GM21381 (cell line): ENCODE results near the gene CACNA2D3.

Experiments
- ATAC-seq: cut with Tn5 transposase; IDR thresholded peaks from one replicate; pipeline ENCODE4 v1.9.1; 2021; ENCODE audit warnings: mild to moderate bottlenecking, moderate library complexity; ENCODE audit not compliant: unreplicated experiment

Gene CACNA2D3

DNA sequence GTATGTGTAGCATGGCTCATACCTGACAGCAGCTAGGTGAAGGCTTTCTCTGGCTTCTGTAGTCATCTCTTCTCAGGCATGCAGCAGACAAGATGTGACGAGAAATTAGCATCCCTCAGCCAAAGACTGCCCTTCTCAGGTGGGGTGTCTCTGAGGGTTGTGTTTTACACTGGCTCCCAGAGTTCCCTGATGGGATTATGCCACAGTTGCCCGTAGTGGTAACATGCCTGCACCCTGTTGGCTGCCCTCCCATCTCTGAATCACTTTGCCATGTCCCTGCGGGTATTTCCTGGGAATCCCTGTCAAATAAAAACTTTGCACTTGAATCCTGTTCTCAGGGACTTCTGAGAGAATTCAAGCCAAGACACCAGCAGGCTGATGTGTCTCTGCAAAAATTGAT is 735.0 kb downstream of the CACNA2D3 start:
- no peak for ATAC-seq

- no peak for ATAC-seq
These were observed 735.9 kb downstream of the CACNA2D3 start for GRCh38 chr3:54858093-54858785.

- ATAC-seq: no peak
These were observed 736.8 kb downstream of the CACNA2D3 start for GRCh38 chr3:54859184-54859583.

- no peak for ATAC-seq
These were observed 739.1 kb downstream of the CACNA2D3 start for GRCh38 chr3:54861248-54862067.

DNA sequence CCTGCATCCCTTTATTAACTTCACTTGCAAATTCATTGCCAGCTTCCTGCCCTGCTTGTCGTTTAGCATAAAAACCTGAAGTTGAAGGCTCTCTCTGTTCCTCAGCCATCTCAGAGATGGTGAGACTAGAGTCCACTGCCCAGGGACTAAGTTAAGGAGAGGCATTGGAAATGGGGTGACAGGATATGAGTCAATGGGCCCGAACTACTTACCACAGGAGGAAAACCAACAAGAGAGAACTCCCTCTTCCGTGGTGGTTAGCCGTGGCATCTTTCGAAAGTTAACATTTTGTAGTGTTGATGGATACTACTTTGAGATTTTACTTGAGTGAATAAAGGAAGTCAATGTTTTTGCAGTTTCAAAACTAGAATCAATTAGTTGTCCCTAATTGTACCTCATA is 740.2 kb downstream of the CACNA2D3 start:
- ATAC-seq: no peak

DNA sequence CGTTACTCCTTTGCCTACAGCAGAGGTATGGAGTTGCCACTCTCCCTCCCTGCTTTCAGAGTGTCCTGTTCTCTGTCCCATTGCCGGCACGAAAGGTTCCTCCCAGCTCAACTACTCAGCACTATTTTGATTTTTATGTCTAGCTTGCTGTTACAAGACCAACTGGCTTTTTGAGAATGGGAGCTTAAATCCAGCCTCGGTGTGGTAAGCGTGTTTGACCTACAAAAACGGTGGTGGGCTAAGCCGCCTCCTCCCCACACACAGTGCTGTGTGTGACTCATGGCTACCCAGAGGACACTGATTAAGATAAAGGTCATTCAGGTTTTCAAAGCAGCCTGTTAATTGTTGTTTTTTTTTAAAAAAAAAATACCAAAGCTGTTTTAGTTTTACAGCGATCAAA is 741.0 kb downstream of the CACNA2D3 start:
- ATAC-seq: no peak

- no peak for ATAC-seq
These were observed 741.4 kb downstream of the CACNA2D3 start for GRCh38 chr3:54863786-54864185.

DNA sequence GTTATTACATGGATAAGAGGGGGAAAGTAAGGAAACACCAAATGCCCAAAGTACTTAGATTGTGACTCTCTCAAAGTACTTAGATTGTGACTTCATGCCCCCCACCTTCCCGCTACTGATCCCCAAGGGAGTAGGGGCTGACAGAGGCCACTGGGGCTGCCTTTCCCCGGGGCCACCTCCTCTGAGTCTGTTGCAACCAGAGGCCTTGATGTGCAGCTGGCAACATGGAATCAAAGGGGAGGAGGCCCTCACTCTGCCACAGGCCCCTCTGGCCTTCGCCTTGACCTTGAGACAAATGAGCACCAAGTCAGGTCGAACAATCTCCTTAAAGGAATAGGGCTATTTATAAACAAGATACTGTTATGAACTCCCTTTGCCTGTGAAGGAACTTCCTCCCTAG is 743.0 kb downstream of the CACNA2D3 start:
- no peak for ATAC-seq

GRCh38 chr3:54866251-54866650 is 743.9 kb downstream of the CACNA2D3 start:
- no peak for ATAC-seq

DNA sequence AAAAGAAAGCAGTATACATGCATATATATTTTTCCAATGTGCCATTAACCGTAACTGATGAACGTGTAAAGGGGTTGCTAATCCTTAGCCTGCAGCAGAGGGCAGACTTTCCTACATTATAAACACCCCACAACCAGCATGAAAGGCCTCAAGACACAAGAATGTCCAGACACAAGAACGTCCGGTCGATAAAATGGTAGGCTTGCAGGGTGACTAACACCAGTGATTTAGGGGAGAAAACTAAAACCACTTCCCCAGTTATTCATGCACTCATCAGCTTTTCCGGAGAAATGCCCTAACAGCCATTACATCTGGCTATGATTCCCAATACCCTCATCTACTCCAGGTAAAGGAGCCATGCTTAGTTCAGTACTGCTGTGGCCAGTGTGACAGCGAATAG is 748.1 kb downstream of the CACNA2D3 start:
- no peak for ATAC-seq

GRCh38 chr3:54871867-54872266 is 749.5 kb downstream of the CACNA2D3 start:
- ATAC-seq: no peak

- no peak for ATAC-seq
These were observed 751.0 kb downstream of the CACNA2D3 start for GRCh38 chr3:54873059-54874010.

DNA sequence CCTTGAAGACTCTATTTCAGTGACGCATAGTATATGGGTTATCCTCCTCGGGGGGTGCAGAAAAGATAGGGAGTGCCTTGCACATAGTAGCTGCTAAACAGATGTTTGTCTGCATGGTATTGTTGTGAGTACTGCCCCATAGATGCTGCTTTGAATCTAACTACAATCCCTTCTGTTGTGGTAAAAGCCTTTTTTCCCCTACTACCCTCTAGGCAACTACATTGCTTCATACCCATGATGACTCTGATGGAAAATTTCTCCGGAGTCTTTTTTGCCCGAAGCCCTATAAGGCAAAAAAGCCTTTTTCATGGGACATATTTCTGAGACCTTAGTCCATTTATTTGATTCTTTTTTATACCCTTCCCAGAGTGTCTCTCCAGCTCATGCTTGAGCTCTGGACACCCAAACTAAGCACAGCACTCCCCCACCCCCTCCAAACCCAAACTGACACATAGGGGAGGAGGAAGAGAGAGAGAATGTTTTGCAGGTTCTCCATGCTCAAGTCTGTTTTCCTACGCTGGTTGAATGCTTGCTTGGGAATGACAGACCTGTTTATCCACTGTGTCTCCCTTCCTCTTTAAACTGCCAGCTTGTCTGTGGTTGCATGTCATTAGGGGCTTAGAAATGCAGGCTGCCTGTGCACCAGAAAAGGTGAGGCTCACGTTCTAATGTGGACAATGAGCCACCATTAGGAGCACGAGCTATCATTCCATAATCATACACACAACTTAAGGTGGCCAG is 752.6 kb downstream of the CACNA2D3 start:
- ATAC-seq: no peak

DNA sequence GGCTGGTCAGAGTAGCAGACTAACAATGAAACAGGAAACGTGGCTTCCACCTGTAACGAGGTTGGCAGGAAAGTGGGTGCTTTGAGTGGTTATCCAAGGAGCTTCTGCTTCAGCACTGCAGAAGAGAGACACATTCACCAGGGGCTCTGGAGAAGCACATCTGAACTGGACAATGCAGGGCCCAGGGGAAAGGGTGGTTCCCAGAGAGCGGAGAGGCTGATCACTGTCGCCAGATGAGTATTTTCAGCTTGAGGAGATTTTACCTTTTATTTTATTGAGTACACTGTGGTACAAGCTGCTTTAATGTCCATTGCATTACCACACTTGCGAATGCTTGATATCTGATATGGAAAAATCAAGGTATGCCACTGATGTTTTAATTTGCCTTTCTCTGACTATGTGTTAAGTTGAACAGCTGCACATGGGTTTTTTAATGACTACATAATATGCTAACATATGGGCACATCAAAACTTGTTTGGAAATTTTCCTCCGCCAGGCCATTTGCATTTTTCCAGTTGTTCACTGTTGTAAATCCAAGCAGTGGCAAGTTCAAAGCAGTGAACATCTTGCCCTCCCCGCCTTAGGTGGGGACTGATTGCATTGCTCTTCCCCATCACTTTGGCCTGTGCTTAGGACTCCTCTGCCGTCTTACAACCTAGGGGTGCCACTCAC is 753.4 kb downstream of the CACNA2D3 start:
- ATAC-seq: no peak

DNA sequence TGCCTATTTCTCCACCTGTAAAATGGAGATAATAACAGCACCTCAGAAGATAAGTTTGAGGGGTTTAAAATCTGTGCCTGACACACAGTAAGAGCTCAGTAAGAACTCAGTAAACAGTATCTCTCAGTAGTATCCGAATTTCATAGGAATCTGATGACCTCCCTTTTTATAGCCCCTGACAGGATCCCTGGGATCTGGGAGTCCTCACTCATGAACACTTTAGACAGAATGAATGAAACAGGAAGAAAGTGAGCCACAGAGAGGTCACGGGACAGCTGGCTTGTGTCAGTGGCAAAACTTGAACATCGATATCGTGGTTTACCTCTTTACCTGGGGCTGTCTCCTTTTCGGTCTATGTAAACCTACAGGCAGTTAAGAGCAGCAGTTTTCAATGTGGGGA is 754.3 kb downstream of the CACNA2D3 start:
- ATAC-seq: no peak

GRCh38 chr3:54877730-54878129 is 755.4 kb downstream of the CACNA2D3 start:
- no peak for ATAC-seq

- no peak for ATAC-seq
These were observed 755.8 kb downstream of the CACNA2D3 start for GRCh38 chr3:54878145-54878544.

DNA sequence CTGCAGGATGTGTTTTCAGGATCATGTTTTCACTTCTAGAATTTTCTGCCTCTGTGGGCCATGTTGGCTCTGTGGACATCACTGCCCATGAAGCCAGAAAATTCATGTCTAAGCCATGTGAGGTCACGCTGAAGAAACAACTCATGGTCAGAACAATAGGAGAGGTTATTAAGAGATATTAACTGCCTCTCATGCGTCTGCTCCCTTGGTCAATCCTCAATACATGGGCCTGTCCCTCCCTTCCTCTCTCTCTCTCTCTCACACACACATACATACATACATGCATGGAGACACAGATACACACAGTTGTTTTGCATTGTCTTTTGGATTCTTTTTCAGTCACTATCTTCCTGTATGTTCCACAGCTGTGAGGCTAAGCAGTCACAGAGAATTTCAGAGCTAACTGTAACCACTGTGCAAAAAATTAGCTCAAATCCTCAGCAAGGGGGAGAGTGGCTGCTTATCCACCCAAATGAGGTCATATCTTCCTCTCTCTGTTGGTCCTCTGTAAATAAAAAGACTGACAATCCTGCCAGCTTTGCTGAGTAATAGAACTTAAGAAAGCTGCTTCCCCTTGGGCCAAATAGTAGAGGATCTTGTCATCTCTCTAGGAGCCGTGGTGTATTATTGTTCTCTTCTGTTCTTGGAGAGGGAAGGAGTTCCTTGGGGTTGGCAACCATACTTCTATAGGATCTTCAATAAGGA is 759.9 kb downstream of the CACNA2D3 start:
- ATAC-seq: no peak

GRCh38 chr3:54888162-54888561 is 765.8 kb downstream of the CACNA2D3 start:
- no peak for ATAC-seq
